ENCODE results near the gene RFNG. TPM values are rescaled to one million over a fixed set of nuclear protein-coding genes. Genes with fewer than 3 reads are reported as not detected.

The RFNG gene
- total RNA-seq, 2 donors from 2014 or later = 37.9 to 43.1 TPM

GRCh38 chr17:82012261-82012639, 39.4 kb downstream of the RFNG start:
- Histone ChIP-seq H3K9me3 (no peaks in the 10 kb centered on the region), H3K27ac (no peak overlapping the region), H3K4me3 (no peak overlapping the region), H3K27me3 (no peaks in the 10 kb centered on the region), H3K4me1 (no peaks in the 10 kb centered on the region), H3K36me3 (replicated peaks in 1 of 2; ENCODE audit: insufficient read depth in 1 of 2, low read depth in 2 of 2) (no peaks in the 10 kb centered on the region)
- no peak for TF ChIP-seq POLR2A (IDR thresholded peaks at IDR 0.05)
- TF ChIP-seq, protein P1, sequence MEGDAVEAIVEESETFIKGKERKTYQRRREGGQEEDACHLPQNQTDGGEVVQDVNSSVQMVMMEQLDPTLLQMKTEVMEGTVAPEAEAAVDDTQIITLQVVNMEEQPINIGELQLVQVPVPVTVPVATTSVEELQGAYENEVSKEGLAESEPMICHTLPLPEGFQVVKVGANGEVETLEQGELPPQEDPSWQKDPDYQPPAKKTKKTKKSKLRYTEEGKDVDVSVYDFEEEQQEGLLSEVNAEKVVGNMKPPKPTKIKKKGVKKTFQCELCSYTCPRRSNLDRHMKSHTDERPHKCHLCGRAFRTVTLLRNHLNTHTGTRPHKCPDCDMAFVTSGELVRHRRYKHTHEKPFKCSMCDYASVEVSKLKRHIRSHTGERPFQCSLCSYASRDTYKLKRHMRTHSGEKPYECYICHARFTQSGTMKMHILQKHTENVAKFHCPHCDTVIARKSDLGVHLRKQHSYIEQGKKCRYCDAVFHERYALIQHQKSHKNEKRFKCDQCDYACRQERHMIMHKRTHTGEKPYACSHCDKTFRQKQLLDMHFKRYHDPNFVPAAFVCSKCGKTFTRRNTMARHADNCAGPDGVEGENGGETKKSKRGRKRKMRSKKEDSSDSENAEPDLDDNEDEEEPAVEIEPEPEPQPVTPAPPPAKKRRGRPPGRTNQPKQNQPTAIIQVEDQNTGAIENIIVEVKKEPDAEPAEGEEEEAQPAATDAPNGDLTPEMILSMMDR (IDR thresholded peaks at IDR 0.05) = no peak
- DNase-seq = no peak
- no peak for ATAC-seq
- intact Hi-C loops (cut with DNase I) = no loop called here
- WGBS, 2 donors = 86 to 91% methylated on average over 6 to 20 of the region's 20 CpGs

DNA sequence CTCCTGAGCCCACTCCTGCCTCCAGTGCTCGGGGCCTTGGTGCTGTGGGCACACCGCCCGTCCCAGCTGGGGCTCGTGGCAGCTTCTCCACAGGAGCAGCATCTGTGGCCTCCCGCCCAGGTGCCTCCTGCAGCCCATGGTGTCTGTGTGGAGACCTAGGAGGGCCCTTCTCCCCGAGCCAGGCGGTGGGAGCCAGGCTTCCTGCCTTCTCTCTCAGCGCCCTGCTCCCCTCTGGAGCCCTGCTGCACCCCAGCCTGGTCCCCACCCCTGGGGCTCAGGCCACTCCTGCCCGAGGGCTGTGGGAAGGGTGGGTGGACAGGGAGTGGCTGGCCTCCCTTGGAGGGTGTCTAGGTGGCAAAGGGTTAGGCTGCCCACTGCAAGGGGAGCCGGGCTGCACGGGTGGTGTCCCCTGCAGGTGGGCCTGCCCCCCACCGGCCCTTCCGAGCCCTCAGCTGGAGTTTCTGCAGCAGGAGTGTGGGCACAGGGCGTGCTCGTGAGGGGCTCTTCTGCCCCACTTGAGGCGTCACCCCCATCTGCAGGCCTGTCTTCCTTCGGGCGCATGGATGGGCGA, 39.9 kb downstream of the RFNG start:
- Histone ChIP-seq H3K4me1 (no peaks in the 10 kb centered on the region), H3K27ac (no peak overlapping the region), H3K27me3 (no peaks in the 10 kb centered on the region), H3K9me3 (no peaks in the 10 kb centered on the region), H3K4me3 (no peak overlapping the region), H3K36me3 (replicated peaks in 1 of 2; ENCODE audit: insufficient read depth in 1 of 2, low read depth in 2 of 2) (no peaks in the 10 kb centered on the region)
- WGBS, 2 donors = 93 to 95% methylated on average over 14 to 17 of the region's 19 CpGs
- intact Hi-C loops (cut with DNase I) = no loop called here
- no peak for DNase-seq
- TF ChIP-seq POLR2A (IDR thresholded peaks at IDR 0.05) = no peak
- TF ChIP-seq, protein P1 (IDR thresholded peaks at IDR 0.05) = no peak
- no peak for ATAC-seq

DNA sequence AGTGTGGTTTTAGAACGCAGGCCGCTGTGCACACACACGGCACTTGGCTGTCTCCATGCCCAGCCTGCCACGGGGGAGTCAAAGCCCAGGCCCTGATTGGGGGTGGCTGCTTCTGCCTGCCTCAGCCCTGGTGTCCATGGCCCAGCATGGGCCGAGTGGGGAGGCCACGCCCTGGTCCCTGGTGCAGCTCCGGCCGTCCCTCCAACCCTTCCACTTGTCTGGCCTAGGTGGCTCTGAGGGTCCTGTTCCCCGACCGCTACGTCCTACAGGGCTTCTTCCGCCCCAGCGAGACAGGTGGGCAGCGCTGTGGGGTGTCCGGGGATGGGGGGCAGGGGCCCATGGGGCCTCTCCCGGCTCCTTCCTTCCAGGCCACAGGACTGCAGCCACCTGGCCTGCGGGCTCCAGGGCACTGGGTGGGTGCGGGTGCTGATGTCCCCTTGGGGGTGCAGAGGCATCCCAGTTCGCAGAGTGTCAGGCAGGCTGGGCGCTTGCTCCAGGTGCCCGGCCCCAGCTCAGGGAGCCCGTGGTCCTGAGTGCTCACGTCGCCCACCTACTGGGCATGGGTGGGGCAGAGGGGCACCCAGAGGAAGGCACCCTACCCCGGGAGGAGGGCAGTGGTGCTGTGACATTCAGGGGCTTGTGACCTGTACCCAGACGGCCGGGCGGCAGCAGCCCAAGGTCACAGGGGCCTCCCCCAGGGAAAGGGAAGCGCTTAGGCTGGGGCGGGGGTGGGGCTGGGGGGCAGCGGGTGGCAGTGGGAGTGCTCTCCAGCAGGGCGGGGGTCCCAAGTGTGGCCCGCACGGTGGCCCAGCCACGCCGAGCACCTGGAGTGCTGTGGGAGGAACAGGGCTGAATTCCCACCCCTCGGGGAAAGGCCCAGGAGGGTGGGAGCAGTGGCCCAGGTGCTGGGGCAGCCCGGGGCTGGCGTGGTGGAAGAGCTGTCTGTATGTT, 40.8 kb downstream of the RFNG start:
- no peak for ATAC-seq
- Histone ChIP-seq H3K27ac (no peak overlapping the region), H3K9me3 (no peaks in the 10 kb centered on the region), H3K27me3 (no peaks in the 10 kb centered on the region), H3K4me3 (no peak overlapping the region), H3K36me3 (replicated peaks in 1 of 2; ENCODE audit: insufficient read depth in 1 of 2, low read depth in 2 of 2) (no peaks in the 10 kb centered on the region), H3K4me1 (no peaks in the 10 kb centered on the region)
- WGBS, 2 donors = 90 to 91% methylated on average over 23 to 26 of the region's 39 CpGs
- intact Hi-C loops (cut with DNase I) = no loop called here
- TF ChIP-seq, protein P1 (IDR thresholded peaks at IDR 0.05) = no peak
- TF ChIP-seq POLR2A (IDR thresholded peaks at IDR 0.05) = no peak
- no peak for DNase-seq

DNA sequence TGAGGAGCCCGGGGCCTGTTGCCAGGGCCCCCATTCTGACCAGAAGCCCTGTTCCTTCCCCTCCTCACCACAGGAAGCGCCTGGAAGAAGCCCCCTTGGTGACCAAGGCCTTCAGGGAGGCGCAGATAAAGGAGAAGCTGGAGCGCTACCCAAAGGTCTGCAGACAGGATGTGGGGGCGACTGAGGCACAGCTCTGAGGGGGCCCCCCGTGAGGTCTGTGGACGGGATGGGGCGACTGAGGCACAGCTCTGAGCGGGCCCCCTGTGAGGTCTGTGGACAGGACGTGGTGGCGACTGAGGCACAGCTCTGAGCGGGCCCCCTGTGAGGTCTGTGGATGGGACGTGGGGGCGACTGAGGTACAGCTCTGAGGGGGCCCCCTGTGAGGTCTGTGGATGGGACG, 42.2 kb downstream of the RFNG start:
- intact Hi-C loops (cut with DNase I) = no loop called here
- 70 to 86% methylated on average over 12 to 15 of the region's 15 CpGs for WGBS, 2 donors
- ATAC-seq = no peak

More for the DNA sequence above, 42.2 kb downstream of the RFNG start:
- H3K4me1 ChIP-seq = no peaks in the 10 kb centered on the region
- no peaks in the 10 kb centered on the region for H3K9me3 ChIP-seq
- H3K27ac ChIP-seq = no peak overlapping the region
- no peak for TF ChIP-seq POLR2A (IDR thresholded peaks at IDR 0.05)
- TF ChIP-seq, protein P1 (IDR thresholded peaks at IDR 0.05) = no peak
- DNase-seq = no peak
- H3K27me3 ChIP-seq = no peaks in the 10 kb centered on the region
- no peaks in the 10 kb centered on the region for H3K36me3 ChIP-seq (replicated peaks in 1 of 2; ENCODE audit: insufficient read depth in 1 of 2, low read depth in 2 of 2)
- H3K4me3 ChIP-seq = no peak overlapping the region
